UCSD-AML1 (cell line): Measurements from ENCODE around the gene ARSA.
"Not testable (repeated sequence)": the region's sequence is repeated elsewhere in the genome, so short reads cannot be mapped to it uniquely, and the experiment has no call there.

Experiments used
- DNase-seq: peaks from one replicate; lab custom pipeline; 2025; ENCODE audit not compliant: unreplicated experiment; lab: John Stamatoyannopoulos, UW

The ARSA gene

GRCh38 chr22:50627642-50628542, at the start of gene ARSA:
Gene ARSA (minus strand): TSS chr22:50628152. CDS start chr22:50627779, 373 bp downstream.
- DNase-seq: peak; percentile 82

- DNase-seq: no peak
These were observed 48.9 kb upstream of the ARSA start for GRCh38 chr22:50676661-50677492.

GRCh38 chr22:50676180-50676636, 48.3 kb upstream of the ARSA start:
- DNase-seq: no peak

- DNase-seq: no peak
These were observed 47.7 kb upstream of the ARSA start for GRCh38 chr22:50675553-50676179.

GRCh38 chr22:50674606-50675552, 46.9 kb upstream of the ARSA start:
- DNase-seq: peak; percentile 47

- no peak for DNase-seq
These were observed 46.2 kb upstream of the ARSA start for GRCh38 chr22:50674130-50674500.

- peak; percentile 67 for DNase-seq
These were observed 45.5 kb upstream of the ARSA start for GRCh38 chr22:50673231-50674129.

- DNase-seq: peak; percentile 95
These were observed 44.7 kb upstream of the ARSA start, which contains the start of gene SHANK3 for GRCh38 chr22:50672471-50673230. Gene SHANK3 (plus strand): TSS chr22:50672823.

GRCh38 chr22:50672041-50672440, 44.1 kb upstream of the ARSA start:
- no peak for DNase-seq

GRCh38 chr22:50671641-50672040, 43.7 kb upstream of the ARSA start:
- DNase-seq: peak; percentile 73

GRCh38 chr22:50670914-50671538, 43.1 kb upstream of the ARSA start:
- no peak for DNase-seq

- peak; percentile 42 for DNase-seq
These were observed 42.6 kb upstream of the ARSA start for GRCh38 chr22:50670513-50670912.

- no peak for DNase-seq
These were observed 37.8 kb upstream of the ARSA start for GRCh38 chr22:50665738-50666137.

GRCh38 chr22:50665212-50665611, 37.3 kb upstream of the ARSA start:
- no peak for DNase-seq

GRCh38 chr22:50660306-50660705, 32.4 kb upstream of the ARSA start:
- no peak for DNase-seq

GRCh38 chr22:50659711-50660110, 31.8 kb upstream of the ARSA start:
- DNase-seq: not testable (repeated sequence)

GRCh38 chr22:50657925-50658324, 30.0 kb upstream of the ARSA start:
- peak; percentile 32 for DNase-seq
